GM21576 (cell line): ENCODE measurements around the gene THAP12.

Experiments used
- ATAC-seq: cut with Tn5 transposase; IDR thresholded peaks from one replicate; pipeline ENCODE4 v1.9.1; 2021; ENCODE audit warnings: mild to moderate bottlenecking, moderate library complexity; ENCODE audit not compliant: unreplicated experiment

Gene THAP12

DNA sequence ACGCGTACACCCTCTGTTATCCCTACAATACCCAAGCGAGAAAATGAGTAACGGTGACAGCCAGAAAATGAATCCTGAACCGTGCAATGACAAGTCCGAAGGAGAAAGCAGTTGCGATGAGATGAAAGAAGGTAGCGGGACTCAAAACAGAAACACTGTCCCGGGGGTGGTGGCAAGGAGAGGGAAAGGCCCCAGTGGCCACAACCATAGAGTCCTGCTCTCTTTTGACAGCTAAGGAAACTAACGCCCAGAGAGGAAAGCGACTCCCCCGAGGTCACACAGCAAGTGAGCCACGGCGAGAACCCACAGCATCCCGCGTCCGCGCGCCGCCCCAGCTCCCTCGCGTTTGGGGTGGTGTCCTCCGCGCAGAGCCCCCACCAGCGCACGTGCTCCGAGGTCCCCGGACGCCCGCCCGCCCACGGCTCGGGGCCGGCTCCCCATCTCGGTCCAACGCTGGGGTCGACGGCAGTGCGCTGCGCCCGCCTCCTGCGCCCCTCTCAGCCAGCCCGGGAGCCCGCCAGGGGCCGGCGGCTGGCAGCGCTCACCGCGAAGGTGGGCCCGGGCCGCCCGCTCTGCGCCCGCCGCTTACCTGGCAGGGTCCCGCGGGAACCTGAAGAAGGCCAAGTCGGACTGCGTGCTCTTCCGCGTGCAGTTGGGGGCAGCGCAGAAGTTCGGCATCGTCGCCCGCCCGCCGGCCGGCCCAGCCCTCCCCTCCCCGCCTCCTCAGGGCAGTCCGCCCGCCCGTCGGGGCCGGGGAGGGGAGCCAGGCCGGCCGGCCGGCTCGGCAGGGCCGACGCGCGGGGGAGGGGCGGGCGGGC is 564 bp downstream of the THAP12 start:
- peak; percentile 19 for ATAC-seq

- no peak for ATAC-seq
These were observed 1.1 kb downstream of the THAP12 start for GRCh38 chr11:76379807-76380158.

- ATAC-seq: no peak
These were observed 4.0 kb downstream of the THAP12 start for GRCh38 chr11:76376746-76377558.

GRCh38 chr11:76371170-76371569 is 9.8 kb downstream of the THAP12 start:
- ATAC-seq: peak; percentile 46

- no peak for ATAC-seq
These were observed 11.5 kb downstream of the THAP12 start for GRCh38 chr11:76369406-76369805.

- ATAC-seq: no peak
These were observed 12.4 kb downstream of the THAP12 start for GRCh38 chr11:76368490-76368889.

- ATAC-seq: no peak
These were observed 15.8 kb downstream of the THAP12 start for GRCh38 chr11:76365038-76365679.

DNA sequence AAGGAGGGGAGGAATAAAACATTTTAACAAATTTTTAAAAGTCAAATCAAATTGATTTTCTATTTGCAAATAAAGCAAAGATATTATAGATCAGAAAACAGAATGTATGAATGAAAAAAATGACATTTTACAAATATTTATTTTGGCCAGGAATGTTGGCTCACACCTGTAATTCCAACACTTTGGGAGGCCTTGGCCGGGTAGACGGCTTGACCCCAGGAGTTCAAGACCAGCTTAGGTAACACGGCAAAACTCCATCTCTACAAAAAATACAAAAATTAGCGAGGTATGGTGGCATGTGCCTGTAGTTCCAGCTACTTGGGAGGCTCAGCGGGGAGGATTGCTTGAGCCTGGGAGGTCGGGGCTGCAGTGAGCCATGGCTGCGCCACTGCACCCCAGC is 18.2 kb downstream of the THAP12 start:
- no peak for ATAC-seq

DNA sequence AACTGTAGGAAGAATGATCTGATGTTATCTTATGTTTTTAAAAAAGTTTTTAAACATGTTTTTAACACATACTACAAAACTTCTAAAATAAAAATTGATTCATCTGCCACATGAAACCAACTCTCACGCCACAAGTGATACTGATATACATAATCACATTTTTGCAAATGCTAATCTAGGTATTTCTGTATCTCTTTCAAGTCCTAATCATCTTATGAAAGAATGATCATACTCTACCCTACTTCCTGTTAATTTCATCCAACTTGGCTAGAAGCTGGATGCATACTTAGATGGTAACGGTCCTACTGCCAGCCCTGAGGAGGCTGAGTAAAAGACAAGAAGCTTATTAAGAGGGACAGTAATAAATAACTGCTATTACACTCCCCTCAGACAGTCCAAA is 19.2 kb downstream of the THAP12 start:
- ATAC-seq: no peak

DNA sequence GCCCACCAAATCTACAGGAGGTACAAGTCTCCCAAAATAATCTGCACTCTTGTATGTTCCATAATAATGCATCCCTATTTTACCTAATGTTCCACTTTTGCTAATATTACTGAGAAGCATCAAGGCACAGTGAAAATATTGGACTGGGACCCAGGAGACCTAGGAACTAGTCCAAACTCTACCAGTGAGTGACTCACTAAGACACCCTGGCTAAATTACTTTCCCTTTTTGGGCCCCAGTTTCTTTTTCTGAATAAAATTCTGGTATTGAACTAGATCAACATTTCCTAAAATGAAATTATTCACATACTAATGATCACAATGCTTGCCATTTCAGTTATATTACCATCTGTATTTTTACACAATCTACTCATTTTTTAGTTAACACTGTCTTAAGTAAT is 19.6 kb downstream of the THAP12 start:
- ATAC-seq: no peak

GRCh38 chr11:76355172-76355571 is 25.8 kb downstream of the THAP12 start:
- ATAC-seq: no peak

DNA sequence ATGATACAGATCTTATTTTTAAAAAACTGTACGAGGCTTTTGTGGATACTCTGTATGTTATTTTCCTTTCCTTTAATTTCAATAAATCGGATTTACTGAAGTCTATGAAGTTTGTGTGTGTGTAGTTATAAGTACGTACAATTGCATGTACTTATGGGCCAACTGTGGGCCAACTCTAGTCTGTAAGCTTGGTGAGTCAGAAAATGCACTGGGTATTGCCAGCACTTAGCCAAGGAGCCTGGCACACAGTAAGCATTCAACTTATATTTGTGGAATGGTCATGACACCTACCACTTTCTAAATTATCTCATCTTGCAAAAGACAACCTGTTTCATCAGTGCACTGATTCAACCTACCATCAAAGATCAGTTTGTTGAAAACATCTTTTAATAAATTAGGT is 32.6 kb downstream of the THAP12 start:
- no peak for ATAC-seq

DNA sequence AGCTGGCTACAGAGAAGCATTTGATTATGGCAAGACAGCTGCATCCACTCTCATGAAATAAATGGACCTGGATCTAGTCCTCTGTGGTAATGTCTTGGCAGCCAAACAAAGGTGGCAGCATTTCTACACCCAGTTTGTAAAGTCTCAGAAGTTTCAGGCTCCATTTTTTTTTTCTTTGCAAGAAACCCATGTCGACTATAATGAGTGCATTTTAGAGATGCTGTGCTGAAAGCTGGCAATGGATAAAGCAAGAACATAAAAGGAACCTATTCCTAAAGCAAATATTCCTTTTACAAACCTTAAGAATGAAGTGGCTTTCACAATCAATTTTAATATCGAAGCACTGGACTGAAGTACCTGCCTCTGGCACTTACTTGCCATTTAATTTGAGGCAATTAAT is 33.5 kb downstream of the THAP12 start:
- ATAC-seq: no peak

DNA sequence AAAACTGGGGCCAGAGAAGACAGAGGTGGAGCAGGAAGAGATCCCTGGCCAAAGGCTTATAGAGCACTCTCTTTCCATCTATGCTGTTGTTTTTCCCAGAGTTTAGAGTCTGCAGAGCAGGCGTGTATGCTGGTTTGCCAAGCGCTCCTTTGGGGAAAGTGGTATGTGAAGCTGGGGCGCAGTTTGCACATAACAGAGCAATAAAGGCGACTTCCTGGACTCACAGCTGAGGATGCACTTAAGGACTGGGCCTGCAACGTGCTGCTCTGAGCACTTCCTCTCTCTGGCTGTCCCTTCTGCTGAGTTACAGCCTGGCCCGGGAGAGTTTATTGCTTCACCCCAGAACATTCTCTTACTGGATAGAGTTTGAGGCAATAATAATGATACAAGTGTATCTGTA is 41.7 kb downstream of the THAP12 start:
- ATAC-seq: no peak

DNA sequence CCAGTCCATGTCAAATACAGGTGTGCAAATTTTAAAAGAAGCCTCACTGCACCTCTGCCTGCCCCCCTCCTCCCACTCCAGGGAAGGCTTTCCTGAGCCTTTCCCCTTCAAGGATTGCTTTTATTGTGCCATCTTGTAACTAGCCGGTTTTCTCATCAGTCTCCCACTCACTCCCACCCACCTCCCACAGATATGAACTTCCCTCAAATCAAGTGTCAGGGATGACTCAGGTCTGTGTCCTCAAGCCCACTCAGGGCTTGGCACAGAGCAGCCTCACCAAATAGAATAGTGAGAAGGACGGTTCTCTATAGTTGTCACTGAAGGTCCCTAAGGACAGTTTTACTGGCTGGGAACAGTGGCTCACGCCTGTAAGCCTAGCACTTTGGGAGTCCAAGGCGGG is 43.0 kb downstream of the THAP12 start:
- ATAC-seq: no peak

DNA sequence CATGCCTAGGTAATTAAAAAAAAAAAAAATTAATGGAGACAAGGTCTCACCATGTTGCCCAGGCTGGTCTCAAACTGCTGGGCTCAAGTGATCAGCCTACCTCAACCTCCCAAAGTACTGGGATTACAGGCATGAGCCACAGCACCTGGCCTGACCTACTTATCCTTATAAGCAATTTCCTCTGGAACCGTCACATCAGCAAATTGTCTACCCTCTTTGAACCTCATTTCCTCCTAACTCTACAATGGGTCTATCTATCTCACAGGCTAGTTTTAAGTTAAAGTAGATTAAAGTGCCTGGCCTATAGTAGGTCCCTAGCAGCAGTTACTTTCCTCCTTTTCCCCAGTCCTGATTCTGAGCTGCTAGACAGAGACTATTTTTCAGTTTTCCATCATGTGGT is 43.5 kb downstream of the THAP12 start:
- no peak for ATAC-seq

- no peak for ATAC-seq
These were observed 44.3 kb downstream of the THAP12 start for GRCh38 chr11:76336597-76336996.

- ATAC-seq: no peak
These were observed 45.1 kb downstream of the THAP12 start for GRCh38 chr11:76335842-76336241.

GRCh38 chr11:76334826-76335389 is 46.0 kb downstream of the THAP12 start:
- no peak for ATAC-seq

DNA sequence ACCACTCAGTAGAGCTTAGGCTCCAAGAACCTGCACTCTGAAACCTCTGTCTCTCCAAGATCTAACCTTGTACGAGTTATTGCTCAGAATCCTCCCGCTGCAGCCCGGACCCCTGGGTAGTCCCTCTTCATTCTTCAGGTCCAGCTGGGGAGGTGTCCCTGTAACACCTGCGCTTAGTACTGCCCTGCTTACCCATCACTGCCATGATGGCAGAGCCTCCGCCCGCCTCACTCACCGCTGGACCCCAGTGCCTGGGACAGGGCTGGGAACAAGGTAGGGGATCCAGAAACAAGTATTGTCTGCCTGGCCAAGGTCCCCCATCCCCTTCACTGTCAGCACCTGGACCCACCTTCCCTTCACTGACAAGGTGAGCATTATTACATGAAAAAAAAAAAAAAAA is 50.3 kb downstream of the THAP12 start:
- ATAC-seq: no peak

DNA sequence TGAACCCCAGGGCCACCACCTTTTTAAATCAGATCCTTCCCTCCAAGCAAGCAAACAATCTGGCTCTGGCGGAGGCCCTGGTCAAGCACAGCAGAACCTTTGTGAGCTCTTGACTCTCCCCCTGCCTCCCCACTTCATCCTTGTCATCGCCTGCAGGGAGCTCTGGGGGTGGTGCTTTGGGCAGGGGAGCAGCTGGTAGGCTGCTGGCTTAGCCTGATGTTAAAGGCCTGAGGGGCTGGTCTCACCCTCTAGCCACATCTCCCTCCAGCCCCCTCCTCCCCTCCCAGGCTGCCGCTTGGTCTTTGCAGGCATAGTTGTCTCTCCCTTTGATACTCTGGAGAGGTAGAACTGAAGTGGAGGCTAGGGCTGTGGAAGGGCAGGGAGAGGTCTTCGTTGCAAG is 50.9 kb downstream of the THAP12 start:
- ATAC-seq: no peak
